Activated B cell treated with CpG ODN at 0.5 μM for 24 hours (primary cell): Measurements from ENCODE around the gene MPV17. TPM values are rescaled to one million over a fixed set of nuclear protein-coding genes. Genes with fewer than 3 reads are reported as not detected.

ENCODE experiments used
- ATAC-seq: fragments of 200-7000 bp; cut with Tn5 transposase; one replicate; pipeline ENCODE4 v1.10.0; 2021; ENCODE audit warnings: low read depth, mild to moderate bottlenecking, moderate library complexity
- CTCF ChIA-PET: fragments of 350-600 bp; sonication (Branson Sonifier 250); formaldehyde crosslinking; loops from one replicate; lab custom pipeline; 2021; ENCODE audit warnings: antibody characterized with exemption; lab: Charles Lee
- POLR2A ChIA-PET: fragments of 350-600 bp; sonication (Branson Sonifier 250); formaldehyde crosslinking; loops from one replicate; lab custom pipeline; 2021; ENCODE audit warnings: antibody characterized with exemption; lab: Charles Lee
- DNase-seq: peaks from one replicate; pipeline ENCODE4 v3.0.0; 2022
- H3K27ac Mint-ChIP-seq: one replicate; pipeline ENCODE4 v1.8.0; 2020; ENCODE audit warnings: mixed read lengths
- H3K27me3 Mint-ChIP-seq: one replicate; pipeline ENCODE4 v1.8.0; 2021; ENCODE audit warnings: mixed read lengths
- H3K36me3 Mint-ChIP-seq: one replicate; pipeline ENCODE4 v1.8.0; 2021; ENCODE audit warnings: low read depth, mixed read lengths
- H3K4me1 Mint-ChIP-seq: one replicate; pipeline ENCODE4 v1.8.0; 2021; ENCODE audit warnings: mixed read lengths
- H3K4me3 Mint-ChIP-seq: one replicate; pipeline ENCODE4 v1.8.0; 2020; ENCODE audit warnings: mild to moderate bottlenecking, mixed read lengths
- H3K9me3 Mint-ChIP-seq: one replicate; pipeline ENCODE4 v1.8.0; 2020; ENCODE audit warnings: mixed read lengths
- intact Hi-C: fragments of 100-400 bp; cut with micrococcal nuclease; formaldehyde crosslinking; loops from one replicate; pipeline ENCODE4 v1.15.1; 2024
- total RNA-seq: library from RNA; stranded (reverse); gene quantifications from 2 replicates; pipeline ENCODE4 v1.2.3, GENCODE V29; 2022
- TF ChIP-seq, protein P1 (sequence below): fragments of 200-600 bp; IDR thresholded peaks from one replicate; pipeline ENCODE4 v1.8.0; 2022; ENCODE audit warnings: antibody characterized with exemption, mild to moderate bottlenecking

MPV17 gene
- total RNA-seq, 1 donor from 2014 or later: 98.3 TPM

DNA sequence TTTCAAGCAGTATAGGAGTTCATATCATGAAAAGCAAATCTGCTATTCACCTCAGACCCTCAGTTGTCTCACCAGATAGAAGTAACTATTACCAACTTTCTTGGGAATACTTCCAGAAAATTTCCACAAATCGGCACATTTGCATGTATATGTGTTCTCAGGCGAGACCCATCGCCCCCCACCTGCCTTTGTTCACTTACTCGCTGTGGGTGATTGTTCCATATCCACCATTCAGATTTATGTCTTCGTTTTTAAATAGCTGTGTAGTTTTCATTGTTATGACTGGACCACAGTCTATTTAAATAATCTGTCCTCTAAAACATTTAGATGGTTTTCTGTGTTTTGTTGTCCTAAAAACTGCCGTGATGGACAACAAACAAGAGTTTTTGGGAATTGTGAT is 37.4 kb downstream of the MPV17 start:
- intact Hi-C loops: no loop called here
- DNase-seq: no peak
- ATAC-seq: no peak
- ChIA-PET POLR2A (no interaction called here), CTCF (interaction anchor here (1.0 kb wide), 1 partner anchor 17 kb away, joined by 4 read pairs; no protein-coding TSS in a partner anchor)
- TF ChIP-seq, protein P1, sequence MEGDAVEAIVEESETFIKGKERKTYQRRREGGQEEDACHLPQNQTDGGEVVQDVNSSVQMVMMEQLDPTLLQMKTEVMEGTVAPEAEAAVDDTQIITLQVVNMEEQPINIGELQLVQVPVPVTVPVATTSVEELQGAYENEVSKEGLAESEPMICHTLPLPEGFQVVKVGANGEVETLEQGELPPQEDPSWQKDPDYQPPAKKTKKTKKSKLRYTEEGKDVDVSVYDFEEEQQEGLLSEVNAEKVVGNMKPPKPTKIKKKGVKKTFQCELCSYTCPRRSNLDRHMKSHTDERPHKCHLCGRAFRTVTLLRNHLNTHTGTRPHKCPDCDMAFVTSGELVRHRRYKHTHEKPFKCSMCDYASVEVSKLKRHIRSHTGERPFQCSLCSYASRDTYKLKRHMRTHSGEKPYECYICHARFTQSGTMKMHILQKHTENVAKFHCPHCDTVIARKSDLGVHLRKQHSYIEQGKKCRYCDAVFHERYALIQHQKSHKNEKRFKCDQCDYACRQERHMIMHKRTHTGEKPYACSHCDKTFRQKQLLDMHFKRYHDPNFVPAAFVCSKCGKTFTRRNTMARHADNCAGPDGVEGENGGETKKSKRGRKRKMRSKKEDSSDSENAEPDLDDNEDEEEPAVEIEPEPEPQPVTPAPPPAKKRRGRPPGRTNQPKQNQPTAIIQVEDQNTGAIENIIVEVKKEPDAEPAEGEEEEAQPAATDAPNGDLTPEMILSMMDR: no peak
- H3K9me3 Mint-ChIP-seq: no peaks in the 10 kb centered on the region
- no peaks in the 10 kb centered on the region for H3K36me3 Mint-ChIP-seq
- H3K27ac Mint-ChIP-seq: no peak overlapping the region
- no peak overlapping the region for H3K4me3 Mint-ChIP-seq
- H3K27me3 Mint-ChIP-seq: peaks cover 23% of the 10 kb centered on the region
- H3K4me1 Mint-ChIP-seq: no peaks in the 10 kb centered on the region

DNA sequence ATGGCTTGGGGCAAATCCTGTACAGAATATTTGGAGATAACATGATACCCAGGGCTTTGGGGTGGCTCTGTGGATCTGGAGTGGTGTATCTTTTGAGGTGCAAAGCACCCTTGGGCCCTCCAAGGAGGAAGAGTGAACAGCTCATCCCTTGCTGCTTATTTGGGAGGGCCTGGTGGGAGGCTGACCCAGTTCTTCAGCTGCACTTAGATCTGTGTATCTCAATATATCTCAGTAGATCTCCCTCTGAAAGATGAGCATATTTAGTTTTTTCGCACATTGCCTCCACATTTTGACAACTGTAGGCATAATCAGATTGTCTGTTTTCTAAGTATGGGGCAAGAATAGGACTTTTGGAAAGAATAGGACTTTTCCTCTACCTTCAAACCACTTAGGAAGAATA is 37.9 kb downstream of the MPV17 start:
- H3K36me3 Mint-ChIP-seq: no peaks in the 10 kb centered on the region
- TF ChIP-seq, protein P1: no peak
- ATAC-seq (no peak), DNase-seq (no peak)
- peaks cover under 1% of the 10 kb centered on the region for H3K4me1 Mint-ChIP-seq
- H3K27ac Mint-ChIP-seq: no peak overlapping the region
- H3K27me3 Mint-ChIP-seq: peaks cover 24% of the 10 kb centered on the region
- CTCF ChIA-PET: interaction anchor here (3.0 to 6.6 kb wide), 2 partner anchors 322 to 439 kb away, joined by 12 to 100 read pairs; no protein-coding TSS in a partner anchor
- intact Hi-C loops: loop anchor here (5.0 kb wide), 1 partner anchor 113 kb away; no protein-coding TSS in a partner anchor
- H3K4me3 Mint-ChIP-seq: no peak overlapping the region
- no peaks in the 10 kb centered on the region for H3K9me3 Mint-ChIP-seq
- POLR2A ChIA-PET: no interaction called here

DNA sequence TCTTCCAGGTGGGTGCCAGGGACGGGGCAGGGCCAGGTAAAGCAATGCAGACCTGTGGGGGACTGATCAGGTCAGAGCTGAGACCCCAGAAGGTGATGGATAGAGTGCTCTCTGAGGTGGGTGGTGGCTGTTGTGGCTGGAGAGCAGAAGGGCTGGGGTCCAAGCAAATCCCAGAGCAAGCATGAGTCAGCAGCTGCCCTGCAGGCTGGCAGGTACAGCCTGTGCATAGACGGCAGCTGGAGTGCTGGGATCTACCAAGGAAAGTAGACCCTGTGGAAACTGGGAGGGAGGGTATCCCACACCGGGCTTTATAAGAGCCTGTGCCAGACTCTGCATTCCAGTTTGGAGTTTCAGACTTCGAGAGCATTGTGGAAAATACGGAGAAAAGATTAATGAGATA is 40.0 kb downstream of the MPV17 start:
- peaks cover 19% of the 10 kb centered on the region for H3K27me3 Mint-ChIP-seq
- TF ChIP-seq, protein P1: no peak
- no peaks in the 10 kb centered on the region for H3K9me3 Mint-ChIP-seq
- no peaks in the 10 kb centered on the region for H3K36me3 Mint-ChIP-seq
- intact Hi-C loops: loop anchor here (5.0 kb wide), 1 partner anchor 111 kb away; no protein-coding TSS in a partner anchor
- H3K27ac Mint-ChIP-seq: no peak overlapping the region
- peaks cover 5% of the 10 kb centered on the region for H3K4me1 Mint-ChIP-seq
- ChIA-PET POLR2A (no interaction called here), CTCF (interaction anchor here (1.2 to 6.6 kb wide), 4 partner anchors 20 to 437 kb away, joined by 3 to 100 read pairs (median 10); no protein-coding TSS in a partner anchor)
- no peak for DNase-seq
- no peak for ATAC-seq
- no peak overlapping the region for H3K4me3 Mint-ChIP-seq

DNA sequence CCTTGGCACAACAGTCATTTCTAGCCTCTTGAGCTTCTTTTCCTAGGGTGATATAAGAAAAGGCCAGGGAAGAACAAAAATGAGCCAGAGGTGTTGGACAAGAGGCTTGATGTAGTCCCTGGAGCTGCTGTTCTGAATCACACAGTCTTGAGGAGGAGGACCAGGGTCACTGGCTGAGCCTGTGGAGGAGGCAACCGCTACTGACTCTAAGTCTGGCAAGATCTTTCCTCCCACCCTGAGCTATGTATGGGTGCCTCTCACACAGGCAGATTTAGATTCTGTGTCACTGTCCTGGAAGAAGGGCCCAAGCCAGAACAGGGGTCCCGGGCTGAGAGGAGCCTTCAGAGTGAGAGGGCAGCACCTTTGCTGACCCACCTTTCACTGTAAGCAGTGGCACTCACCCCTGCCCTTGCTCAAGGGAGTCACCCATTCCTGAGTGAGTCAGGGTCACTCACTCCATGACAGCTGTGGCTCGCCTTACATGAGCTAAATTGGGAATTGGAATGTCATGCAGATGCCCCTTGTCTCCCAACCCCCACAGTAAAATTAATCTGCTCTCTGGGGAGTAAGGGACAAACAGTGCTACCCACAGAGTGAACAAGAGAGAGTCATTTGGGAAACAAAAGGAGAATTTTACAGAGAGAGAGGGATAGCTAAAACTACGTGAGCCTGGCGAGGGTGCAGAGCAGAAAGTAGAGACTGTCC is 40.9 kb downstream of the MPV17 start, which contains the start of gene TRIM54:
Gene TRIM54 (plus strand): TSS at position 575 of the 705 bp plus-strand sequence. CDS start 303 bp downstream, outside the sequence.
- Mint-ChIP-seq H3K4me1 (peaks cover 5% of the 10 kb centered on the region), H3K27ac (no peak within 1 kb of the TSS), H3K9me3 (no peaks in the 10 kb centered on the region), H3K36me3 (no peaks in the 10 kb centered on the region), H3K4me3 (no peak within 1 kb of the TSS), H3K27me3 (peaks cover 21% of the 10 kb centered on the region)
- no peak for ATAC-seq
- TF ChIP-seq, protein P1: no peak
- POLR2A ChIA-PET: no interaction called here
- CTCF ChIA-PET: interaction anchor here (1.2 to 6.6 kb wide), 7 partner anchors 21 to 436 kb away, joined by 3 to 100 read pairs (median 12); no protein-coding TSS in a partner anchor
- no peak for DNase-seq
- intact Hi-C loops: loop anchor here (5.0 kb wide), 1 partner anchor 110 kb away; no protein-coding TSS in a partner anchor

DNA sequence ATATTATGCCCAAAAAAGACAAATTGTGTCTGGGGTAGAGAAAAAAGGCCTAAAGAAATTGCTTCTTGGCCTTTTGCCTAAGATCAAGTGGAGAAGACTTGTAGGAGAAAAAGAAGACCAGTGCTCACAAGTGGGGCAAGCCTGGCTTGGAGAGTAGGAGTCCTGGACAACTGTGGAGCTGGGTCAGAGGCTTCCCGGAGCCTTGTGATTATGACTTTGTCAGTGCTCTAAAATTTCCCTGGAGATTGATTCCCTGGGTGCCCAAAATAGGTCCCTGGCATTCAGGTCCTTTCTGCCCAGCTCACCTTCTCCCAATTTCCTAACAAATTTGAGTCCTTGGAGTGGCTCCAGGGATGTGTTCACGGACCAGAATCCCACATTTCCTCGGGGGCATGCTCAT is 41.5 kb downstream of the MPV17 start:
- Mint-ChIP-seq H3K4me1 (peaks cover 5% of the 10 kb centered on the region), H3K9me3 (no peaks in the 10 kb centered on the region), H3K4me3 (no peak overlapping the region), H3K36me3 (no peaks in the 10 kb centered on the region), H3K27ac (no peak overlapping the region), H3K27me3 (peaks cover 21% of the 10 kb centered on the region)
- DNase-seq (no peak), ATAC-seq (no peak)
- CTCF ChIA-PET: interaction anchor here (1.6 to 6.6 kb wide), 5 partner anchors 21 to 318 kb away, joined by 3 to 100 read pairs (median 14); no protein-coding TSS in a partner anchor
- TF ChIP-seq, protein P1: no peak
- POLR2A ChIA-PET: no interaction called here
- intact Hi-C loops: loop anchor here (5.0 kb wide), 1 partner anchor 109 kb away; no protein-coding TSS in a partner anchor
